NCI-H82 (cell line): ENCODE results near the gene SRRM4.
"Not testable (repeated sequence)": the region's sequence is repeated elsewhere in the genome, so short reads cannot be mapped to it uniquely, and the experiment has no call there.

Experiments
- DNase-seq: peaks from one replicate; lab custom pipeline; 2025; lab: John Stamatoyannopoulos, UW

SRRM4 gene, protein sequence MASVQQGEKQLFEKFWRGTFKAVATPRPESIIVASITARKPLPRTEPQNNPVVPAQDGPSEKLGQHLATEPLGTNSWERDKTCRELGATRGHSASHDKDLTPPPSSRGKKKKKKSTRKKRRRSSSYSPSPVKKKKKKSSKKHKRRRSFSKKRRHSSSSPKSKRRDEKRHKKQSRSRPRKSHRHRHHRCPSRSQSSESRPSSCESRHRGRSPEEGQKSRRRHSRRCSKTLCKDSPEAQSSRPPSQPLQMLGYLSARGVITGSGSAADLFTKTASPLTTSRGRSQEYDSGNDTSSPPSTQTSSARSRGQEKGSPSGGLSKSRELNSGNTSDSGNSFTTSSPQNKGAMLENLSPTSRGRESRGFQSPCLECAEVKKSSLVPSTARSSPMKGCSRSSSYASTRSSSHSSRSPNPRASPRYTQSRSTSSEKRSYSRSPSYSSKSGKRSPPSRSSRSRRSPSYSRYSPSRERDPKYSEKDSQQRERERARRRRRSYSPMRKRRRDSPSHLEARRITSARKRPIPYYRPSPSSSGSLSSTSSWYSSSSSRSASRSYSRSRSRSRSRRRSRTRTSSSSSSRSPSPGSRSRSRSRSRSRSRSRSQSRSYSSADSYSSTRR

DNA sequence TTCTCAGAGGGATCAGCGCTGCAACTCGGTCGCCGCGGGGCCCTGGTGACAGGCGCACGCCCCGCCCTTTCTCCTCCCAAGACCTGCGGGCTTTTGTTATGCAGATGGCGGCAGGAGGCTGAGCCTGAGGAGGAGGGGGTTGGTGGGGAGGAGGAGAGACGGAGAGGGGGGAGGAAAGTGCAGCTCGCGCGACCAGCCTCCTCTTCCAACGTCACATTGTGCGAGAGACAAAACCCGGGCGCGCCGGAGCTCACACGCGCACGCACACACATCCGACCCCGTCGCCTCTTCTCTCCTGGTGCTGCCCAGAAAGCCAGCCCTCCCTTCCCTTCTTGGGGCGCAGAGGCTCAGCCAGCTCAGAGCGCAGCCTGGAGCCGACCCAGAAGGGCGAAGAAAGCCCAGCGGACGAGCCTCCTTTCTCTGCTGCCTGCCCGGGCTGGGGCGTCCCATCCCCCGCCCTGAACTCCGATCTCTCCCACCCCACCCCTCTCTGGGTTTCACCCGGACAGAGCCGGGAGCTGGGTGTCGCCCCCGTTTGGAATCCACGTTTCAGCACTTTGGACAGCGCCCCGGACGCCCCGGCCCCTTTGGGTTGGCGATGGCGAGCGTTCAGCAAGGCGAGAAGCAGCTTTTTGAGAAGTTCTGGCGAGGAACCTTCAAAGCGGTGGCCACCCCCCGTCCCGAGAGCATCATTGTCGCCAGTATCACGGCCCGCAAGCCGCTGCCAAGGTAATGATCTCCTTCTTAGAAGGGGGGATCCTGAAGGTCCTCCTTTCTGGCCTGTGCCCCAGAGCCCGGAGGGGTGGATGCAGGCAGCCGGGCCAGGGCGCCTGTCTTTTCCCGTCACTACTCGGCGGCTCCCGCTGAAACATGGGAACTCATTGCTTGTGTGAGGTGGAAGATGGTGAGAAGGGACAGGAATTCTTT lies at the start of gene SRRM4:
TSS of gene SRRM4 (plus strand) at position 257 of the 927 bp plus-strand sequence. CDS start at position 599, 342 bp downstream.
- DNase-seq: peak; percentile 99

GRCh38 chr12:118946256-118946655 lies 35.1 kb upstream of the SRRM4 start:
- DNase-seq: no peak

- DNase-seq: no peak
Measured at GRCh38 chr12:118958520-118958919, 22.8 kb upstream of the SRRM4 start.

- DNase-seq: no peak
Measured at GRCh38 chr12:118959348-118959747, 22.0 kb upstream of the SRRM4 start.

DNA sequence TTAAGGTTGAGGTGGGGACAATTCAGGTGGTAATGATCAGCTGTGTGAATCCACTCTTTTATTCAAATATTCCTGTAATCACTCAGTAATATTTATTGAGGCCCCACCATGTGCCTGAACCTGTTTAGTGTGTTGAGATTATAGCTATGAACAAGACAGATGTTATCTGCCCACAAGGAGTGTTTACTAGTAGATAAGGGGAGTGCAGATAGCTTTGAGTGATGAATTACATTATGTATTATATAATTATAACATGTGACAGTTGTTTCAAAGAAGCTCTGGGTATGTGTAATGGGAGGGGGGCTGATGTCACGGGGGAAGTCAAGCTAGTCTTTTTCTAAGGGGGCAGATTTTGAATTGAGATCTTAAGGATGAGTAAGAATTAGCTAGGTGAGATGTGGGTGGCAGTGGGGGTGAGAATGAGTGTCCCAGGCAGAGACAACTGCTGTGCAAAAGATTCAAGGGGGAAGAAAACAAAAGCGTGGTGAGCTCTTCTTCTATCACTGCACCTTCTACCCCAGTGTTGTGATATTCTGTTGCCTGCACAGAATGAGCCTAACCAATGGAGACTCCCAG lies 21.3 kb upstream of the SRRM4 start:
- DNase-seq: no peak

DNA sequence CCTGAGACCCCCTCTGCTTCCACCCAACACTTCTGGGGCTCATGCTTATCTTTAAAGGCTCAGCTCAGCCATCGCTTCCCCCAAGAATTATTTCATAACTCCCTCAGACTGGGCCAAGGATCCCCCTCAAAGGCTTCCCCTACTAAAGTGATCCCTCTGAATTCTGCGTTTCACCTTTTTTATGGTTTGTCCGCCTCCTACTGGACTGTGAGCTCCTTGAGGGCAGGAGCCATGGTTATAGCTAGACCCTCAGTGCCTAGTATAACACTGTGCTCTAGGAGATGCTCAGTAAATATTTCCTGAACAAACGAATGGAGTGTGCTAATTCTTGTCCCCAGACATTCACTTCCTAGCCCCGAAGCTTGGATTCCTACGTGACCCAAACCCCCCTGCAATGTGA lies 20.5 kb upstream of the SRRM4 start:
- no peak for DNase-seq

DNA sequence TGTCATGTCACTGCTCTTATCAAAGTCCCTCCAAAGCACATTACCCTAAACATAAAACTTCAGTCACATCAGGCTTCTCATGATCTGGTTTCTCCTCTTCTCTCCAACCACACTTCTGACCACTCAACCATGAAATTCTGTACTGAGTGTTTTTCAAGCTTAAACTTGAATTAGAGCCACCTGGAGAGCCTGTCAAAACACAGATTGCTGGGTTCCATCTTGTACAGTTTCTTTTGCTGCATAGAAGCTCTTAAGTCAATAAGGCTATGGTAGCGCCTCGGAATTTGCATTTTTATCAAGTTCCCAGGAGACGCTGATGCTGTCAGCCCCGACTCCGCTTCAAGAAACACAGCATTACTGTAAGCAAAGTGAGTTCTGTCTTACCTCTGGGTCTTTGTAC lies 16.4 kb upstream of the SRRM4 start:
- no peak for DNase-seq

GRCh38 chr12:118970856-118971255 lies 10.5 kb upstream of the SRRM4 start:
- no peak for DNase-seq

GRCh38 chr12:118972982-118973381 lies 8.4 kb upstream of the SRRM4 start:
- no peak for DNase-seq

DNA sequence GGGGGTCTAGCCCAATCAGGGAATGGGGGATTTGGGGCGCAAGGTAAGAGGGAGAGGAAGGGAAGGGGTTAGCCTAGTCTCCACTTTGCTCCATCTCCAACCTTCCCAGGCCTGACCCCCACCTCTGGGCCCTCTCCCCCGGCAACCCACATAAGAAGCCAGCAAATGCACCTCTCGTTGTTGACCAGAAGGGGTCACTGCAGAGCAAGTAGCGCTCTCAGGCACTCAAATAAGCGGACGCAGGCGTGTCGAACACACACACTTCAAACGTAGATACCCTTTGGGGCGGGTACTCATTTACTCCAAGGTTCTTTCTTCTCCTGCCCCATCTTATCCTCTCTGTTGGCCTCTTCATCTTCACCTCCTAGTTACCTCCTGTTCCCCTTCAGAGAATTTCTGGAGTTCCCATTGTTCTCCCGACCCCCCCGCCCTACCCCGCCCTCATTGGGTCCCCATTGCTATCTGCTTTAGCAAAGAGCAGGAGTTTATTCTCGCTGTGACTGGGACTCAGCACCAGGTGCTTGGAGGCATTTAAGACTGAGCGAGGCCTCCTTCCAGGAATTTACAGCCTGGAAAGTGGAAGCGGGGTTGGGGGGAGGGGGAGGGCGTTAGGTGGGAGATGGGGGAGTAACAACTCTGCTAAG lies 1.5 kb upstream of the SRRM4 start:
- peak; percentile 94 for DNase-seq

DNA sequence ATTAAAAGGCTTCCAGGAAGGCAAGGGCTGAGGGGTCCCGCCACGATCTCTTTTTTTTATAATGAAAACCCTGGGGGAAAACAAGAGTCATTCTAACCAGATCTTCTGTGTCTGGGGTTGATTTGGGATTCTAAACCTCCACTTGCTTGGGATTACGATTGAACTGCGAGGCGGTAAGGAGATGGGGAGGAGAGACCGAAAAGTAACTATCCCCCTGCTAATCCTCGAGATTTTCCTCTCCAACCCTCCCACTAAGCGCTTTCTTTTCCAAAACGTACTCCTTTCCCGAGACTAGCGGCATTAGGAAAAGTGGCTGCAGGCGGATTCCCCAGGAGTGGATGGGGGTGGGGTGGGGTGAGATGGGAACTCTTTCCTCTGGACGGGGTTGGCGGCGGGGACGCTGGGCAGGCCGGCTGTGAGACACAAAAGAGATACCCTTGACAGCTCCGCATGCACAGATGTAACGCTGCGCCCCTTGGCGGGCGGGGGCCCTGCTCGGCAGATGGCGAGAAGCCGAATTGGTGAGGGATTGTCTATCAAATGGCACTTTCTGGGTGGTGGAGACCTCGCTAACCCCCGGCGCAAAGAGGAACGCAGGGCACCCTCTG lies 830 bp upstream of the SRRM4 start:
- DNase-seq: peak; percentile 93

- DNase-seq: no peak
Measured at GRCh38 chr12:118982302-118982701, 961 bp downstream of the SRRM4 start.

- peak; percentile 51 for DNase-seq
Measured at GRCh38 chr12:118982984-118983761, 1.8 kb downstream of the SRRM4 start.

- peak; percentile 64 for DNase-seq
Measured at GRCh38 chr12:118984161-118984943, 3.0 kb downstream of the SRRM4 start.

DNA sequence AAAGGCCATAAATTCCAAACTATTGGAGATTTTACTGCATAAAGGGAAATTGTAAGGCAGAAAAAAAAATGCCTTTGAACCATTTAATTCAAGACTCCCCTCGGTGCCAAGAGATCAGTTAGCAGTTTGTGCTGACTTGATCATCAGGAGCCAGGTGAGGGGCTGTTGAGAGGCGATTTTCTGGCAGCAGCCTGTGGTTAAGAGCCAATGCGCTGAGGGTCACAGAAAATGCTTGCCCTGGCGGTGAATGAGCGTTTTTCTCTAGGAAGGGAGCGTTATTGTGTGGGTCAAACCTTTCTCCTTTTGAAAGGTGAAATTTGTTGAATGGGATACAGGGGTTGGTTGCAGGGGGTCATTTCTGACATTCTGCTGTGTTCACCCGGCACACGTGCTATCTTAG lies 4.7 kb downstream of the SRRM4 start:
- DNase-seq: peak; percentile 24

GRCh38 chr12:118999107-118999506 lies 17.8 kb downstream of the SRRM4 start:
- DNase-seq: no peak

- DNase-seq: peak; percentile 58
Measured at GRCh38 chr12:119005085-119005484, 23.7 kb downstream of the SRRM4 start.

DNA sequence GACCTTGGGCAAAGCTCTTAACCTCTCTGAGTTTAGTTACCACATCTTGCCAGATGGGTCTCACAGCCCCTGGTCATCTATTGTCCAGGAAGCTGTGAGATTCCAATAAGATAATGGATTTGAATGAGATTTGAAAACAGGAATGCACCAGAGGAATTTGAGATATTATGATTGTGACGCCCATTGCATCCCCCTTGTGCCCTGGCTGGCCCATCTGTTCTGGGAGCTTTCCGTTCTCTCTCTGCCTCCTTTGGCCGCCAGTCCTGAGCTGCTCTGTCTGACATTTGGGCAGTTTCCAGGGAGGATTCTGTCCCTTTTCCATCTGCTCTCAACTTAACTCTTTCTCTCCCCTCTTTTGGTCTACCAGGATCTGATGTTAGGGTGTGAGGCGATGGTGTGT lies 24.6 kb downstream of the SRRM4 start:
- peak; percentile 80 for DNase-seq

DNA sequence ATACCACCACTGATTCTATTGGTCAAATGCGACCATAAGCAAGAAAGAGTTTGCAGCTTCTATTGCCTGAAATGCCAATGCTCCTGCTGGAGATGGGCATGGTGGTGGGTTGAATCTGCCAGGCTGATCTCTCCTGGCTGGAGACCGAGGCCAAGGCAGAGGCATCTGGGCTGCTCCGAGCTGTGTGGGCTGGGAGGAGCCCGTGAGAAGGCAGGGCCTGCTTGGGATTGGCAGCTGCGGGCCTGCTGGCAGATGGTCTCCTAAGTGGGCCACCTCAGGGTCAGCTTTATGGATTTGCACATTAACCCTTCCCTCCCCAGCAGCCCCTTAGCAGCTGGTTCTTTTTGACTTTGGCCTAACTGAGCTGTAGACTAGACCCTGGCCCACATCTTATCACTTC lies 25.4 kb downstream of the SRRM4 start:
- DNase-seq: peak; percentile 98

DNA sequence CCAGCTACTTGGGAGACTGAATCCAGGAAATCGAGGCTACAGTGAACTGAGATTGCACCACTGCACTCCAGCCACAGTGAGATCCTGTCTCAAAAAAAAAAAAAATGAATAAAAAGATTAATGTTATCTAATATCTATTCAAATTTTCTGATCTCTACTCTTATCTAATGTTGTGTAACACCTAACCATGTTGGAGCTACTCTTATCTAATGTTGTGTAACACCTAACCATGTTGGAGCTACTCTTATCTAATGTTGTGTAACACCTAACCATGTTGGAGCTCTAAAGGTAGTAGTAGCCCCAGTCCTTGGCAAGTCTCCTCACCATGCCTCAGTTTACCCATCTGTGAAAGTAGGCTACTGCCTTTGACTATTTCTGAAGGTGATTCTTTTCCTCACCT lies 26.9 kb downstream of the SRRM4 start:
- not testable (repeated sequence) for DNase-seq
